GM18505 (cell line): Measurements from ENCODE around the gene GRIN2A.

Source experiments
- ATAC-seq: cut with Tn5 transposase; IDR thresholded peaks from one replicate; pipeline ENCODE4 v1.9.1; 2021; ENCODE audit not compliant: unreplicated experiment
- POLR2A ChIP-seq: IDR thresholded peaks from 4 replicates; pipeline ENCODE4 v1.6.1; 2011; ENCODE audit warnings: borderline replicate concordance; ENCODE audit not compliant: insufficient read depth, insufficient read length; ENCODE audit errors: extremely low read depth

GRIN2A gene

GRCh38 chr16:10013364-10013763 lies 168.9 kb downstream of the GRIN2A start:
- no peak for ATAC-seq
- TF ChIP-seq POLR2A = no peak

GRCh38 chr16:10009684-10010083 lies 172.5 kb downstream of the GRIN2A start:
- TF ChIP-seq POLR2A = no peak
- no peak for ATAC-seq

DNA sequence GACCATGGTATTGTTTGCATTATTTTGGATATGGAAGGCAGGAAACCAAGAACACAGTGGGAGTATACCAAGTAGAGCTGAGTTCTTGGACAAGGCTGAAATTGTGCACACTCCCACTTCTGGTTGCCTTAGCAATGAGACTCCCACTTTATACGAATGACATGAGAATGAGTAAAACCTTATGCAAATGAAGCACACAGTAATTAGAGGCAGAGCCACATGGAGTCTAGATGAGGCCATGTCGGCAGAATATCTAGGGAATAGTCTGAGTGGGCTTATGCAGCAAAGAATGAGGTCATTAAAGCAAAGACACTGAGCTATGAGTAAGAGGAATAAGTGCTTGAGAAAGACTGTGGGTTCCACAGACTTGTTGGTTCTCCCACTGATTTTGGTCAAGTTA lies 178.7 kb downstream of the GRIN2A start:
- TF ChIP-seq POLR2A = no peak
- ATAC-seq = no peak

- TF ChIP-seq POLR2A = no peak
- no peak for ATAC-seq
These were observed 180.9 kb downstream of the GRIN2A start for GRCh38 chr16:10001258-10001775.

DNA sequence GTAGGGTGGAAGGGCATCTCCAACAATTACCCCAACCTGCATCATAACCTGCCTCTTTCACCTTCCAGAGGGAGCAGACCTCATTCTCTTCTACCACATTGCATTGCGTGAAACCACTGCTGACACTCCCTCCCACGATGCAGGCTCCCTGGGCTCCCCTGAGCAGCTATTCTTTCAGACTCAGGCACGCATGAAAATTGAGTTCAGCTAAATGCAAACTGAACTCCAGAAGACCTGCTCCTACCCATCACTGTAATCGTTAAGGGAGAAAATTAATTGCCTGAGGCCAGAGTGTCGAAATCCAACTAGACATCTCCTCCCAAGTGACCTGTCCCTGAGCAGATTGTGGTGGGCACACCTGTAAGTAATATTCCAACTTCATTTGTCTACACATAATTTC lies 186.0 kb downstream of the GRIN2A start:
- ATAC-seq = no peak

GRCh38 chr16:9992441-9992840 lies 189.8 kb downstream of the GRIN2A start:
- no peak for TF ChIP-seq POLR2A
- no peak for ATAC-seq

More for the DNA sequence above, 186.0 kb downstream of the GRIN2A start:
- TF ChIP-seq POLR2A = no peak

GRCh38 chr16:9980981-9981380 lies 201.2 kb downstream of the GRIN2A start:
- no peak for ATAC-seq
- TF ChIP-seq POLR2A = no peak

DNA sequence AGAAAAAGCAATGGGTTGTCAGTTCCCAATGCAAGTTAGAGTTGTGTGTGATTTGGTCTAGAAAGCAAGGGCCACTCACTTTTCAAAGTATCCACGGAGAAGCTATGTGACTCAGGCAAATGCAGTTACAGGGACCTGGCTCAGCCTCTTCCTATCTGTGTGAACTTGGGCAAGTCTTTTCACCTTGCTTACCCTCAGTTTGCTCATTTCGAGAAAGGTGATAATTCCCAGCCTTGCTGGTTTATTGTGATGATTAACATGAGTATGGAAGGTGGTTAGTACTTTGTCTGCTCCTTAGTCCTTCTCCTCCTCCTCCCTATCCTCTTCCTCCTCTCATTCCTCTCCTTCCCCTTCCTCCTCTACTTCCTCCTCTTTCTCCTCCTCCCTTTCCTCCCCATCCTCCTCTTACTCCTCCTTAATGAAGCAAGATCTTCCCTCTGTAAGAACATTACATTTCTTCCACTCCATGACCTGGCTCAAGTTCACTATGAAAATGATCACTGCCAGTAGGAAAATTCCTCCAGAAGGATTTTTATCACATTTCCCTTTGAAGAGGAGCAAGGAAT lies 204.0 kb downstream of the GRIN2A start:
- no peak for TF ChIP-seq POLR2A
- no peak for ATAC-seq

- TF ChIP-seq POLR2A = no peak
- no peak for ATAC-seq
These were observed 204.8 kb downstream of the GRIN2A start for GRCh38 chr16:9977333-9977897.

GRCh38 chr16:9976601-9977000 lies 205.6 kb downstream of the GRIN2A start:
- TF ChIP-seq POLR2A = no peak
- no peak for ATAC-seq

DNA sequence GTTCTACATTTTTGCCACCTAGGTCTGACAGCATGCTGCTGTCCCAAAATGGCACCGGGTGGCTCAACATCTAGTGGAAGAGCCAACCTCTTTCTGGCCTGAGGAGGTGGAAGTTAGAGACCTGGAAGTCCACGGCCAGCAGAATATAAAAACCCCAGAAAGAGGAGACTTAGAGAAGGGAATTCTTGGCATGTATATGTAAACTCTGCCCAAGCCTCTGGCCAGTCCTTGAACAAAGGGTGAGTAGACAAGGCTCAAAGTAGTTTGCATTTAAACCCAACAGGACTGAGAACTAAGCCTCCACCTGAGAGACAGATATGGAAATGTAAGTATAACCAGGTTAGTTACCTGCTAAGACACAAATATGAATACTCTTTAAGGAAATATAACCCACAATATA lies 210.3 kb downstream of the GRIN2A start:
- TF ChIP-seq POLR2A = no peak
- no peak for ATAC-seq

DNA sequence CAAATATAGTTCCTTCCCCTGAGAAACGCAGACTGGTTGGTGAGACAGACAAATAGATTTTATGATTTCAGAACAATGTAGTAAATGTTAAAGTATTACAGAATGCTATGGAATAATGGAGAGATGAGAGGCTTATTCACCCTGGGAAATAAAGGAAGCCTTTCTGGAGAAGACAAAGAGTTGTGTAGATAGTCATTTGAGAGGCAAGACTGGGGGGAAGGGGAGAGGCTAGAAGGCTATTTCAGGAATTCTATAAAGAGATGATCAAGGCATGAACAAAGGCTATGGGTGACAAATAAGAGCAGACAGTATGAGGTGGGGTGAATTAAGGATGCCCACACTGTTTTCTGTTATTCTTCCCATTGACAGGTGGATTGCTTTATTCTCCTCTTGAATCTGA lies 211.4 kb downstream of the GRIN2A start:
- no peak for TF ChIP-seq POLR2A

DNA sequence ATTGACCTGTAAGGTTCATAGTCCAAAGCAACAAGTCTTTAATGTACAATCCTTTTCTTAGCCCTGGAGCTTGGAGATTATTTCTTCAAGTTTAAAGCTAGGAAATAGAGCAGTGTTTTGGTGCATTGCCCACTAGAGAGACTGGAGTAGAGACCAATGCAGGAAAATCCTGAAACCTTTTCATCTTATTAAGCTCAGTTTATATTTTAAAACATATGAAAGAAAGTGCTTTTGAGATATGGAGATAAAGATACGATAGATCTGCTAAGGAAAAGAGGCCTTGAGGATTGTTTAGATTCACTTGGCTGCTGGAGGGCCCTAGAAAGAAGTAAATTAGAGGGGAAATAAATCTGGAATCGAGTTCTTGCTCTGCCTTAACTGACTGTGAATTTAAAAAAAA lies 212.0 kb downstream of the GRIN2A start:
- ATAC-seq = no peak
- no peak for TF ChIP-seq POLR2A

More for the DNA sequence above, 211.4 kb downstream of the GRIN2A start:
- ATAC-seq = no peak

GRCh38 chr16:9969580-9969979 lies 212.6 kb downstream of the GRIN2A start:
- TF ChIP-seq POLR2A = no peak
- no peak for ATAC-seq
